Astrocyte of the spinal cord (primary cell): ENCODE measurements around the gene HOXA4.

ENCODE experiments used
- DNase-seq: peaks from one replicate; pipeline ENCODE4 v3.0.0; 2011; ENCODE audit warnings: low read depth, low spot score
- H3K4me3 ChIP-seq: 2 replicates; pipeline ENCODE4 v1.5.1; 2011; ENCODE audit warnings: low read depth, mild to moderate bottlenecking, low read length, moderate library complexity
- in situ Hi-C: cut with HindIII; loops from 2 replicates; pipeline ENCODE4 v1.10.0; 2017; ENCODE audit warnings: low sequenced_read_pairs
- TF ChIP-seq, protein P1 (sequence below): IDR thresholded peaks from 2 replicates; pipeline ENCODE4 v1.5.1; 2012; ENCODE audit warnings: low read depth, mild to moderate bottlenecking, low read length, inconsistent platforms

Gene HOXA4

DNA sequence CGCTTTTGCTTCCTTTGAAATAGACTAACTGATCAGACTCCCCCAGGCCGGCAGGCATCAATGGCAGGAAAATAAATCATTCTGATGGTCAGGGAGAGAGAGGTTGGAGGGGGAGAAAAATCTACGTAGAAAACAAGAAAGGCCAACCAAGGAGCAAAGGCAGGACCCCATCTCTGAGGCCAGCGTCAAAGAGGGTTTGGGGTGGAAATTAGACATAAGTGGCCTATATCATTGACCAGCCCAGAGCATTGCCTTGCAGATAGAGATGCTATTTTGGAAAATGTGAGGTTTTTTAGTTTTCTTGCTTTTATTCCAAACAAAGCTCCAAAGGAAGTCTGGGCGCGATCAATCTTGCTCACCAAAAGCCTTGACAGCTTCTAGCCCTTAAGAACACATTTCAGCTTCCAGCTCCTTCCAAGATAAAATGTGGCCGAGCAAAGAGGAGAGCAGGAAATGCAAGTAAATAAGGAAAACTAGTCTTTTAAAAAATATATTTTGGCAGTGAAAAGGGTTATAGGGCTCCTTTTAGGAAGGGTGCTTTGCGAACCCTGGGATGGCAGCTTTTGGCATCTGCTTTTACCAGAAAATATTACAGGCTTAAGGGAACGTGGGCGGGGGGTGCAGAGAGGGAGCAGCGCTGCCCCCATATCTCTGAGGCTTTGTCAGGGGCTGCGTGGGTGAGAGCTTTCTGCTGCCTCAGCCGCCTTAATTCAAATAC, 26.1 kb downstream of the HOXA4 start:
- TF ChIP-seq, protein P1, sequence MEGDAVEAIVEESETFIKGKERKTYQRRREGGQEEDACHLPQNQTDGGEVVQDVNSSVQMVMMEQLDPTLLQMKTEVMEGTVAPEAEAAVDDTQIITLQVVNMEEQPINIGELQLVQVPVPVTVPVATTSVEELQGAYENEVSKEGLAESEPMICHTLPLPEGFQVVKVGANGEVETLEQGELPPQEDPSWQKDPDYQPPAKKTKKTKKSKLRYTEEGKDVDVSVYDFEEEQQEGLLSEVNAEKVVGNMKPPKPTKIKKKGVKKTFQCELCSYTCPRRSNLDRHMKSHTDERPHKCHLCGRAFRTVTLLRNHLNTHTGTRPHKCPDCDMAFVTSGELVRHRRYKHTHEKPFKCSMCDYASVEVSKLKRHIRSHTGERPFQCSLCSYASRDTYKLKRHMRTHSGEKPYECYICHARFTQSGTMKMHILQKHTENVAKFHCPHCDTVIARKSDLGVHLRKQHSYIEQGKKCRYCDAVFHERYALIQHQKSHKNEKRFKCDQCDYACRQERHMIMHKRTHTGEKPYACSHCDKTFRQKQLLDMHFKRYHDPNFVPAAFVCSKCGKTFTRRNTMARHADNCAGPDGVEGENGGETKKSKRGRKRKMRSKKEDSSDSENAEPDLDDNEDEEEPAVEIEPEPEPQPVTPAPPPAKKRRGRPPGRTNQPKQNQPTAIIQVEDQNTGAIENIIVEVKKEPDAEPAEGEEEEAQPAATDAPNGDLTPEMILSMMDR = no peak
- peak; percentile 73 for DNase-seq
- H3K4me3 ChIP-seq = no peak overlapping the region
- in situ Hi-C loops = no loop called here

DNA sequence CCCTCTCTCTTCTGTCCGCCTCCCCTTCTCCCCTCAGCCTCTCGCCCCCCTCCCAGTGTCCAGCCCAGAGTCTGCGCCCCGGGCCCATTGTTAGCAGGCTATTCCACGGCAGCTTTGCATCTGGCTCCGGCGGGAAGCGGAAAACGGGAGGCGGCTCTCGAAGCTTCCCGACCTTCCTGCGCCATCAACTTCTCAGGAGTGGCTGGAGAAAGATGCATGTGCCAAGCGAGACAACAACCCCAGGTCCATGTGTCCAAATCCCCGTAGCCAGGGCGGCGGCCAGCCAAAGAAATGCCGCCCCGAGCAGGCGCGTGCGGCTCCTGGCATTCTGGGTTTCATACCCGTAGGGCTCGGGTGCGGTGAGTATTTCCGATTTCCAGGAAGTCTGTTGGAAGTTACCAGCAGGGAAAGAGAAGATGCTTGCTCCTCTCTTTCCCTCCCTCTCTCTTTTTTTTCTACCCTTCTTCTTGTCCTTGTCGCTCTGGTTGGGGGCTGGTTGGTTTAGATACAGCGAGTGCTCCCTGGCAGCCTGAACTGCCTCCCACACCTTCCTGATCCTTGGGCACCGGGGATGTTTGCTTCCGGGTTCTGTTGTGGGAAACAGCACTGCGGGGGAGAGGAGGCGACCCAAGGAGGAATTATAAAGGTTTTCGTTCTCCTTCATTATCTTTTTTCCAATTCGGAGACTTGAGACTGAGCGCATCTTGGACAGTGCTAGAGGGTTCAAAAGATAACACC, 26.9 kb downstream of the HOXA4 start:
- in situ Hi-C loops = no loop called here
- TF ChIP-seq, protein P1 = no peak
- DNase-seq = peak; percentile 61
- peak overlapping the region; percentile 57 for H3K4me3 ChIP-seq

DNA sequence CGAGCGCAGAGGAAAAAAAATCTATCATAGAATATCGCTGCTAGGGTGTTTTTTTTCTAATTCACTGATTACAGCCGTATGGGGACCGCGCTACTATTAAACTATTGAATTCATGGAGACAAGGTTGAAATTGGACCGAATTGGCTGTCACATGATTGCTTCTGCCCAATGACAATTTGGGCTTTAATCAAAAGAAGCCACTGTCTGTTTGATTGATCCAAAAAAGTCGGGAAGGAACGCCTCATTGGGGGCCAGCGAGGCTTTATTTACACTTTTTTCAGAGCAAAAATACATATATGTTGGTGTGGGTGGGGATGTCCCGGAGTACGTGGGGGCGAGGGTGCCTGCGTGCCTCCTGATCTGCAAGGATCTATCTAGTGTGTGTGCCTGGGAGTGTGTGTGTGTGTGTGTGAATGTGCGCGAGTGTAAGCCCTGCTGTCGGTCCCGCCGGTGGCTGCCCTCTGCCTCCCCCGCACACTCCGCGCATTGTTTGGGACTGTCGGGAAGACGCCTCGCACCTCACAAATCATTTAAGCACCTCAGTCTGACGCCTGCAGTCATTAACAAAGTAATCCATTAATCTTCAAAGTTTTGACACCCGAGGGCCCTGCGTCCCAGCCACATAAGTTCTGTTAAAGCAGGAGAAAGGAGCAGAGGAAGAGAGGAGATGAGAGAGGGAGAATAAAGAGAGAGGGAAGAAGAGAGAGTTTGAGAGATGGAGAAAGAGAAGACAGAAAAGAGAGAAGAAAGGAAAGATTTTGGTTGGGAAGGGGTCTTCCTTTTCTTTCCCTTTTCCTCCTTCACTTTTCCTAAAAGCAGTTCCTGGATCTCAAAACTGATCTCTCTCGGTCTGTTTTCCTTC, 27.7 kb downstream of the HOXA4 start, which contains the start of gene HOXA2:
TSS of gene HOXA2 (minus strand) at position 103 of the 862 bp plus-strand sequence. CDS start 183 bp downstream, outside the sequence.
- DNase-seq = peak; percentile 88
- H3K4me3 ChIP-seq = peak within 1 kb of the TSS; percentile 57
- in situ Hi-C loops = no loop called here
- TF ChIP-seq, protein P1 = no peak

DNA sequence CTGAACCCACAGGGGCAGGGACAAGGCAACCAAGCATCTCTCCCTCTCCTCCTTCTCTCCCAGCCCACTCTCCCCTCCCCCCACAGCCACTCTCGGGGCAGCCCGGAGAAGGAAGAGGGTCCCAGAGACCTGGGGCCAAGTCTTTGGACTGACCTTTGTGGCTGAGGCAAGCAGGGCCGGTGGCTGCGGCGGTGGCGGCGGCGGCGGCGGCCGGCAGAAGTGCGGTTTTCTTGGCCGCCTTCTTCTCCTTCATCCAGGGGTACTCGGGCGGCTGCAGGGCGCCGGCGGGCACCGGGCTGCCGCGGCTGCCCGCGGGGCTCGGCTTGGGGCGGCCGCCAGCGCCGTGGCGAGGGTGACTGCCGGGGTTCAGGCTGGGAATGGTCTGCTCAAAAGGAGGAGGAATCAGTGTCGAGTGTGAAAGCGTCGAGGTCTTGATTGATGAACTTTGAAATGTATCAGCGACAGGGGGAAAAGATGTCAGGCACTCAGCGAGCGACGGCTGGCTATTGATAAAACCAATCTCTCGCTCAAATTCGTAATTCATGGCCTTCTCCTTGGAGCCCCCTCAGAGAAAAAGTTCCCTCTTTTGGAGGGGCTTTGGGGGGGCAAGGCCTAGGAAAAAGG, 28.5 kb downstream of the HOXA4 start:
- in situ Hi-C loops = no loop called here
- TF ChIP-seq, protein P1 = no peak
- no peak for DNase-seq
- peak overlapping the region; percentile 57 for H3K4me3 ChIP-seq

DNA sequence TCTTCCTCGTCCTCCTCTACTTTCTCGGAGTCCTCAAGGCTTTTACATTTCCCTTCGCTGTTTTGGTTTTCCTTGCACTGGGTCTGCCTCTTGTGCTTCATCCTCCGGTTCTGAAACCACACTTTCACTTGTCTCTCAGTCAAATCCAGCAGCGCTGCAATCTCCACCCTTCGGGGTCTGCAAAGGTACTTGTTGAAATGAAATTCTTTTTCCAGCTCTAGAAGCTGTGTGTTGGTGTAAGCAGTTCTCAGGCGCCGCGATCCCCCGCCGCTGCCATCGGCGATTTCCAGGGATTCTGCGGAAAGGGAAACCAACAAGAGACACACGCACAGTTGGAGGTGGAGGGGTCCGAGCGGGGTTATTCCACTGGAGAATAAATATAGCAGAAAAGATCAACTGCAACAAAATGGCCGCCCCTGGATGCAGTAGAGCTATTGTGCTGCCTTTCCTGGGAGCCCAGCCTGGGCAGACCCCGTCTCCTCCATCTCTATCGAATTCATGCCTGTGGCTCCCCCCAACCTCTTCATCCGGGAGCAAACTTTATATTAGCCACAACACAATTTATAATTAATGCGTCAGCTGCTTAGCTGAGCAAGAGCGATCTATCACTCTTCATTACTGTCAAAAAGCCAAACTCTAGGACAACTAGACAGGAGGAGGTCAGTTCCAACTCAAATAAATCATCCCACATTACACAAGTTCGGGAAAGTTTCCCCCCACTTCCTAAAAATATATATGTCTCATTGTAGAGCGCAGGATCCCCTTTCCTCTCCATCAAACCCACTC, 29.2 kb downstream of the HOXA4 start:
- in situ Hi-C loops = no loop called here
- peak; percentile 88 for DNase-seq
- TF ChIP-seq, protein P1 = no peak
- H3K4me3 ChIP-seq = peak overlapping the region; percentile 57
